WTC11 (cell line): ENCODE data around the gene B3GNT8. TPM values are rescaled to one million over a fixed set of nuclear protein-coding genes. Genes with fewer than 3 reads are reported as not detected.

Source experiments
- ATAC-seq: fragments of 200-7000 bp; cut with Tn5 transposase; 2 replicates; pipeline ENCODE4 v1.10.0; 2021; ENCODE audit warnings: mild to moderate bottlenecking, moderate library complexity
- CTCF ChIA-PET: fragments of 300-600 bp; sonication (Branson Sonifier 250); formaldehyde crosslinking; loops from one replicate; lab custom pipeline; 2021; ENCODE audit warnings: antibody characterized with exemption; lab: Charles Lee
- POLR2A ChIA-PET: fragments of 350-600 bp; sonication (Branson Sonifier 250); formaldehyde crosslinking; loops from one replicate; lab custom pipeline; 2021; ENCODE audit warnings: antibody characterized with exemption; lab: Charles Lee
- DNase-seq: peaks from one replicate; pipeline ENCODE4 v3.0.0; 2021; ENCODE audit warnings: low spot score
- H3K27ac Mint-ChIP-seq: 2 replicates; pipeline ENCODE4 v1.8.0; 2021; ENCODE audit warnings: mixed read lengths
- H3K27me3 Mint-ChIP-seq: 2 replicates; pipeline ENCODE4 v1.8.0; 2021; ENCODE audit warnings: low read depth, mild to moderate bottlenecking, moderate library complexity, mixed read lengths
- H3K36me3 Mint-ChIP-seq: 2 replicates; pipeline ENCODE4 v1.8.0; 2021; ENCODE audit warnings: mixed read lengths
- H3K4me1 Mint-ChIP-seq: 2 replicates; pipeline ENCODE4 v1.8.0; 2022; ENCODE audit warnings: mixed read lengths
- H3K4me3 Mint-ChIP-seq: 2 replicates; pipeline ENCODE4 v1.8.0; 2021; ENCODE audit warnings: mild to moderate bottlenecking, moderate library complexity, mixed read lengths
- H3K9me3 Mint-ChIP-seq: 2 replicates; pipeline ENCODE4 v1.8.0; 2021; ENCODE audit warnings: mixed read lengths
- ATF3 ChIP-seq: sonication (generic); formaldehyde crosslinking; conservative IDR thresholded peaks from 2 replicates; pipeline ENCODE4 v1.8.1; 2022; ENCODE audit warnings: mild to moderate bottlenecking, missing genetic modification reagents
- CBFB ChIP-seq: sonication (generic); formaldehyde crosslinking; IDR thresholded peaks from 2 replicates; pipeline ENCODE4 v1.8.1; 2022; ENCODE audit warnings: mild to moderate bottlenecking, low read depth, missing genetic modification reagents
- E2F4 ChIP-seq: sonication (generic); formaldehyde crosslinking; IDR thresholded peaks from 2 replicates; pipeline ENCODE4 v1.8.1; 2022; ENCODE audit warnings: low read depth, mild to moderate bottlenecking, moderate library complexity, missing genetic modification reagents, borderline replicate concordance
- NFATC4 ChIP-seq: fragments of 250-450 bp; sonication (Bioruptor Pico); IDR thresholded peaks from 2 replicates; pipeline ENCODE4 v1.9.0; 2021; ENCODE audit warnings: mild to moderate bottlenecking
- NR1H2 ChIP-seq: sonication (generic); formaldehyde crosslinking; IDR thresholded peaks from 2 replicates; pipeline ENCODE4 v1.9.0; 2021; ENCODE audit warnings: mild to moderate bottlenecking, moderate library complexity, missing genetic modification reagents
- NR2C2 ChIP-seq: sonication (generic); formaldehyde crosslinking; IDR thresholded peaks from 2 replicates; pipeline ENCODE4 v1.8.0; 2022; ENCODE audit warnings: mild to moderate bottlenecking, missing genetic modification reagents
- SMAD3 ChIP-seq: sonication (generic); formaldehyde crosslinking; IDR thresholded peaks from 2 replicates; pipeline ENCODE4 v1.8.0; 2022; ENCODE audit warnings: missing genetic modification reagents, mild to moderate bottlenecking, borderline replicate concordance
- SMAD4 ChIP-seq: sonication (generic); formaldehyde crosslinking; IDR thresholded peaks from 2 replicates; pipeline ENCODE4 v1.8.0; 2022; ENCODE audit warnings: mild to moderate bottlenecking, missing genetic modification reagents
- ZNF219 ChIP-seq: sonication (generic); formaldehyde crosslinking; IDR thresholded peaks from 2 replicates; pipeline ENCODE4 v1.8.0; 2023; ENCODE audit warnings: missing genetic modification reagents, mild to moderate bottlenecking, borderline replicate concordance
- ZNF532 ChIP-seq: fragments of 250-450 bp; sonication (Bioruptor Pico); IDR thresholded peaks from 2 replicates; pipeline ENCODE4 v1.9.0; 2021; ENCODE audit warnings: mild to moderate bottlenecking, borderline replicate concordance
- total RNA-seq: library from RNA; stranded (reverse); gene quantifications from 3 replicates; pipeline ENCODE4 v1.2.3, GENCODE V29; 2021
- TF ChIP-seq, protein P1 (sequence below): sonication (generic); formaldehyde crosslinking; IDR thresholded peaks from 2 replicates; pipeline ENCODE4 v1.8.1; 2022; ENCODE audit warnings: low read depth, missing genetic modification reagents, borderline replicate concordance
- TF ChIP-seq, protein P2 (sequence below): sonication (generic); formaldehyde crosslinking; IDR thresholded peaks from 2 replicates; pipeline ENCODE4 v1.8.1; 2023; ENCODE audit warnings: mild to moderate bottlenecking, missing genetic modification reagents, moderate library complexity
- TF ChIP-seq, protein P3 (sequence below): sonication (generic); formaldehyde crosslinking; IDR thresholded peaks from 2 replicates; pipeline ENCODE4 v1.8.1; 2022; ENCODE audit warnings: missing genetic modification reagents, borderline replicate concordance

The B3GNT8 gene
- total RNA-seq, 1 experiment from 2014 or later, result 2.3 TPM

GRCh38 chr19:41395355-41395754 lies 31.8 kb downstream of the B3GNT8 start:
- Mint-ChIP-seq H3K27me3 (no peaks in the 10 kb centered on the region), H3K4me1 (peaks cover 22% of the 10 kb centered on the region), H3K36me3 (peaks cover 12% of the 10 kb centered on the region), H3K27ac (peak overlapping the region; percentile 48), H3K4me3 (peak overlapping the region; percentile 100), H3K9me3 (no peaks in the 10 kb centered on the region)
- ATAC-seq (no peak), DNase-seq (no peak)
- POLR2A ChIA-PET, result no interaction called here
- TF ChIP-seq, protein P1, sequence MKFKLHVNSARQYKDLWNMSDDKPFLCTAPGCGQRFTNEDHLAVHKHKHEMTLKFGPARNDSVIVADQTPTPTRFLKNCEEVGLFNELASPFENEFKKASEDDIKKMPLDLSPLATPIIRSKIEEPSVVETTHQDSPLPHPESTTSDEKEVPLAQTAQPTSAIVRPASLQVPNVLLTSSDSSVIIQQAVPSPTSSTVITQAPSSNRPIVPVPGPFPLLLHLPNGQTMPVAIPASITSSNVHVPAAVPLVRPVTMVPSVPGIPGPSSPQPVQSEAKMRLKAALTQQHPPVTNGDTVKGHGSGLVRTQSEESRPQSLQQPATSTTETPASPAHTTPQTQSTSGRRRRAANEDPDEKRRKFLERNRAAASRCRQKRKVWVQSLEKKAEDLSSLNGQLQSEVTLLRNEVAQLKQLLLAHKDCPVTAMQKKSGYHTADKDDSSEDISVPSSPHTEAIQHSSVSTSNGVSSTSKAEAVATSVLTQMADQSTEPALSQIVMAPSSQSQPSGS, result no peak
- CTCF ChIA-PET, result no interaction called here

DNA sequence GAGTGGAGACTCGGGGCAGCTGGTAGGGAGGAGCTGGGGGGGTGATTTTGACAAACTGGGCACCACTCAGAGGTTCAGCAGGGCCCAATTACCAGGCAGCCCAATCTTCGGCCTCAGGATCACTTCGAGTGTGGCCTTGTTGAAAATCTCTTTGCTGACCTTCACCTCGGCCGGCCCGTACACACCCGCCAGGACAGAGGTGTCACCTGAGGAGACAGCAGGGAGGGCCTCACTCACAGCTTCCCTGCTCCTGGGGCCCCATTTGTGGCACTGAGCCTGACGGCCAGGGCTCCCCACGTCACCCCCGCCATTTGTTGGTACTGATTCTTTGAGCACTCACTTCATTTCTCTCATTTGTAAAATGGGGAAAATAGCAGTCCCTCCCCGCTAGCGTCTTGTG lies 34.4 kb downstream of the B3GNT8 start:
- ChIA-PET POLR2A (no interaction called here), CTCF (interaction anchor here (0.5 to 1.3 kb wide), 2 partner anchors 14 to 67 kb away, joined by 3 read pairs; no protein-coding TSS in a partner anchor)
- H3K27me3 Mint-ChIP-seq, result no peaks in the 10 kb centered on the region
- H3K36me3 Mint-ChIP-seq, result peaks cover 18% of the 10 kb centered on the region
- peaks cover 10% of the 10 kb centered on the region for H3K4me1 Mint-ChIP-seq
- DNase-seq (no peak), ATAC-seq (no peak)
- H3K27ac Mint-ChIP-seq, result no peak overlapping the region
- no peak overlapping the region for H3K4me3 Mint-ChIP-seq
- no peaks in the 10 kb centered on the region for H3K9me3 Mint-ChIP-seq
- TF ChIP-seq, protein P2, sequence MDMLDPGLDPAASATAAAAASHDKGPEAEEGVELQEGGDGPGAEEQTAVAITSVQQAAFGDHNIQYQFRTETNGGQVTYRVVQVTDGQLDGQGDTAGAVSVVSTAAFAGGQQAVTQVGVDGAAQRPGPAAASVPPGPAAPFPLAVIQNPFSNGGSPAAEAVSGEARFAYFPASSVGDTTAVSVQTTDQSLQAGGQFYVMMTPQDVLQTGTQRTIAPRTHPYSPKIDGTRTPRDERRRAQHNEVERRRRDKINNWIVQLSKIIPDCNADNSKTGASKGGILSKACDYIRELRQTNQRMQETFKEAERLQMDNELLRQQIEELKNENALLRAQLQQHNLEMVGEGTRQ, result no peak
- no peak for TF ChIP-seq SMAD3 (CRISPR knock-in tag)
- no peak for TF ChIP-seq NFATC4 (CRISPR knock-in tag)
- no peak for TF ChIP-seq NR2C2 (CRISPR knock-in tag)
- no peak for TF ChIP-seq ZNF532 (CRISPR knock-in tag)
- no peak for TF ChIP-seq CBFB (CRISPR knock-in tag)
- no peak for TF ChIP-seq SMAD4 (CRISPR knock-in tag)
- TF ChIP-seq NR1H2 (CRISPR knock-in tag), result no peak
- TF ChIP-seq ATF3 (CRISPR knock-in tag), result no peak
- TF ChIP-seq, protein P3, sequence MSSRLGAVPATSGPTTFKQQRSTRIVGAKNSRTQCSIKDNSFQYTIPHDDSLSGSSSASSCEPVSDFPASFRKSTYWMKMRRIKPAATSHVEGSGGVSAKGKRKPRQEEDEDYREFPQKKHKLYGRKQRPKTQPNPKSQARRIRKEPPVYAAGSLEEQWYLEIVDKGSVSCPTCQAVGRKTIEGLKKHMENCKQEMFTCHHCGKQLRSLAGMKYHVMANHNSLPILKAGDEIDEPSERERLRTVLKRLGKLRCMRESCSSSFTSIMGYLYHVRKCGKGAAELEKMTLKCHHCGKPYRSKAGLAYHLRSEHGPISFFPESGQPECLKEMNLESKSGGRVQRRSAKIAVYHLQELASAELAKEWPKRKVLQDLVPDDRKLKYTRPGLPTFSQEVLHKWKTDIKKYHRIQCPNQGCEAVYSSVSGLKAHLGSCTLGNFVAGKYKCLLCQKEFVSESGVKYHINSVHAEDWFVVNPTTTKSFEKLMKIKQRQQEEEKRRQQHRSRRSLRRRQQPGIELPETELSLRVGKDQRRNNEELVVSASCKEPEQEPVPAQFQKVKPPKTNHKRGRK (CRISPR knock-in tag), result no peak
- no peak for TF ChIP-seq ZNF219 (CRISPR knock-in tag)
- TF ChIP-seq E2F4 (CRISPR knock-in tag), result no peak
